ENCODE measurements around the gene RAB7A.

The RAB7A gene

GRCh38 chr3:128814060-128814459 lies 88.1 kb downstream of the RAB7A start:
- no peak overlapping the region for H2BK120ac ChIP-seq (ENCODE audit: low read depth, low read length)
- H3K9ac ChIP-seq (ENCODE audit: low read length): no peak overlapping the region
- no peak overlapping the region for H3K56ac ChIP-seq (ENCODE audit: low read length)
- no peak overlapping the region for H3K4ac ChIP-seq (ENCODE audit: low read depth, low read length)
- WGBS (ENCODE audit: extremely low coverage, insufficient coverage, low lambda C conversion rate): no CpG with 5 or more reads among the region's 5 CpGs
- no peak overlapping the region for H2BK15ac ChIP-seq (replicated peaks; ENCODE audit: low read depth)
- H3K79me1 ChIP-seq (ENCODE audit: low read length): no peaks in the 10 kb centered on the region
- H2BK5ac ChIP-seq (ENCODE audit: low read length): no peak overlapping the region
- no peak overlapping the region for H4K8ac ChIP-seq (ENCODE audit: low read depth, low read length)
- no peak overlapping the region for H4K5ac ChIP-seq (ENCODE audit: low read length)
- H3K27me3 ChIP-seq (ENCODE audit: insufficient read depth, low read length, poor library complexity): no peaks in the 10 kb centered on the region
- H3K79me2 ChIP-seq (ENCODE audit: control insufficient read depth, insufficient read depth, low read length): no peaks in the 10 kb centered on the region
- H3K4me1 ChIP-seq (ENCODE audit: control insufficient read depth, low read depth, low read length): no peaks in the 10 kb centered on the region
- H3K4me2 ChIP-seq (ENCODE audit: low read length): no peak overlapping the region
- H2AK5ac ChIP-seq (ENCODE audit: low read length): no peak overlapping the region
- H3K23ac ChIP-seq (ENCODE audit: low read length): no peak overlapping the region
- H3K36me3 ChIP-seq (ENCODE audit: control insufficient read depth, insufficient read depth, low read length): peaks cover 8% of the 10 kb centered on the region
- H3K18ac ChIP-seq (ENCODE audit: low read length): no peak overlapping the region
- DNase-seq: no peak
- no peak overlapping the region for H3K4me3 ChIP-seq (ENCODE audit: low read length)
- H3K27ac ChIP-seq (ENCODE audit: low read depth, low read length): no peak overlapping the region

- Histone ChIP-seq H4K5ac (ENCODE audit: low read length) (no peak overlapping the region), H3K79me2 (ENCODE audit: control insufficient read depth, insufficient read depth, low read length) (no peaks in the 10 kb centered on the region), H3K36me3 (ENCODE audit: control insufficient read depth, insufficient read depth, low read length) (peaks cover 6% of the 10 kb centered on the region), H3K18ac (ENCODE audit: low read length) (no peak overlapping the region), H3K9ac (ENCODE audit: low read length) (no peak overlapping the region), H2BK15ac (replicated peaks; ENCODE audit: low read depth) (no peak overlapping the region), H3K4me3 (ENCODE audit: low read length) (no peak overlapping the region), H3K4me2 (ENCODE audit: low read length) (no peak overlapping the region), H2BK120ac (ENCODE audit: low read depth, low read length) (no peak overlapping the region), H3K4me1 (ENCODE audit: control insufficient read depth, low read depth, low read length) (no peaks in the 10 kb centered on the region), H3K27me3 (ENCODE audit: insufficient read depth, low read length, poor library complexity) (no peaks in the 10 kb centered on the region), H2BK5ac (ENCODE audit: low read length) (no peak overlapping the region), H2AK5ac (ENCODE audit: low read length) (no peak overlapping the region), H3K56ac (ENCODE audit: low read length) (no peak overlapping the region), H3K23ac (ENCODE audit: low read length) (no peak overlapping the region), H3K79me1 (ENCODE audit: low read length) (no peaks in the 10 kb centered on the region), H3K27ac (ENCODE audit: low read depth, low read length) (no peak overlapping the region), H4K8ac (ENCODE audit: low read depth, low read length) (no peak overlapping the region), H3K4ac (ENCODE audit: low read depth, low read length) (no peak overlapping the region)
- DNase-seq: no peak
- no CpG with 5 or more reads among the region's 8 CpGs for WGBS (ENCODE audit: extremely low coverage, insufficient coverage, low lambda C conversion rate)
Observed at GRCh38 chr3:128814519-128815317, 88.7 kb downstream of the RAB7A start.

- Histone ChIP-seq H3K4me3 (ENCODE audit: low read length) (no peak overlapping the region), H3K36me3 (ENCODE audit: control insufficient read depth, insufficient read depth, low read length) (peaks cover 6% of the 10 kb centered on the region), H3K4me1 (ENCODE audit: control insufficient read depth, low read depth, low read length) (no peaks in the 10 kb centered on the region)
Observed at GRCh38 chr3:128815318-128816064, 89.5 kb downstream of the RAB7A start.

GRCh38 chr3:128818186-128818787 lies 92.3 kb downstream of the RAB7A start:
- H2BK5ac ChIP-seq (ENCODE audit: low read length): no peak overlapping the region
- H3K4me1 ChIP-seq (ENCODE audit: control insufficient read depth, low read depth, low read length): no peaks in the 10 kb centered on the region
- no peak overlapping the region for H3K9ac ChIP-seq (ENCODE audit: low read length)
- no peaks in the 10 kb centered on the region for H3K79me2 ChIP-seq (ENCODE audit: control insufficient read depth, insufficient read depth, low read length)
- no peak overlapping the region for H3K56ac ChIP-seq (ENCODE audit: low read length)
- H3K27me3 ChIP-seq (ENCODE audit: insufficient read depth, low read length, poor library complexity): no peaks in the 10 kb centered on the region
- H3K4ac ChIP-seq (ENCODE audit: low read depth, low read length): no peak overlapping the region
- no peak overlapping the region for H3K23ac ChIP-seq (ENCODE audit: low read length)
- no peak overlapping the region for H3K4me3 ChIP-seq (ENCODE audit: low read length)
- H3K27ac ChIP-seq (ENCODE audit: low read depth, low read length): no peak overlapping the region
- H4K5ac ChIP-seq (ENCODE audit: low read length): no peak overlapping the region
- no peak overlapping the region for H3K18ac ChIP-seq (ENCODE audit: low read length)
- H3K4me2 ChIP-seq (ENCODE audit: low read length): no peak overlapping the region
- DNase-seq: no peak
- H4K8ac ChIP-seq (ENCODE audit: low read depth, low read length): no peak overlapping the region
- no CpG with 5 or more reads among the region's 5 CpGs for WGBS (ENCODE audit: extremely low coverage, insufficient coverage, low lambda C conversion rate)
- peaks cover 2% of the 10 kb centered on the region for H3K36me3 ChIP-seq (ENCODE audit: control insufficient read depth, insufficient read depth, low read length)
- H2AK5ac ChIP-seq (ENCODE audit: low read length): no peak overlapping the region
- no peaks in the 10 kb centered on the region for H3K79me1 ChIP-seq (ENCODE audit: low read length)
- no peak overlapping the region for H2BK120ac ChIP-seq (ENCODE audit: low read depth, low read length)
- H2BK15ac ChIP-seq (replicated peaks; ENCODE audit: low read depth): no peak overlapping the region

More at GRCh38 chr3:128815318-128816064, 89.5 kb downstream of the RAB7A start:
- no peak overlapping the region for H3K9ac ChIP-seq (ENCODE audit: low read length)
- H3K79me2 ChIP-seq (ENCODE audit: control insufficient read depth, insufficient read depth, low read length): no peaks in the 10 kb centered on the region
- no peak overlapping the region for H3K27ac ChIP-seq (ENCODE audit: low read depth, low read length)
- H3K18ac ChIP-seq (ENCODE audit: low read length): no peak overlapping the region
- no peak overlapping the region for H3K4me2 ChIP-seq (ENCODE audit: low read length)
- H4K5ac ChIP-seq (ENCODE audit: low read length): no peak overlapping the region
- no peak overlapping the region for H2BK120ac ChIP-seq (ENCODE audit: low read depth, low read length)
- no peaks in the 10 kb centered on the region for H3K79me1 ChIP-seq (ENCODE audit: low read length)
- no peak overlapping the region for H4K8ac ChIP-seq (ENCODE audit: low read depth, low read length)
- no peak overlapping the region for H3K56ac ChIP-seq (ENCODE audit: low read length)
- no peak overlapping the region for H2AK5ac ChIP-seq (ENCODE audit: low read length)
- H3K27me3 ChIP-seq (ENCODE audit: insufficient read depth, low read length, poor library complexity): no peaks in the 10 kb centered on the region
- no peak overlapping the region for H3K23ac ChIP-seq (ENCODE audit: low read length)
- no peak for DNase-seq
- H3K4ac ChIP-seq (ENCODE audit: low read depth, low read length): no peak overlapping the region
- no peak overlapping the region for H2BK5ac ChIP-seq (ENCODE audit: low read length)
- WGBS (ENCODE audit: extremely low coverage, insufficient coverage, low lambda C conversion rate): no CpG with 5 or more reads among the region's 3 CpGs
- no peak overlapping the region for H2BK15ac ChIP-seq (replicated peaks; ENCODE audit: low read depth)

GRCh38 chr3:128820252-128820839 lies 94.4 kb downstream of the RAB7A start:
- H2BK15ac ChIP-seq (replicated peaks; ENCODE audit: low read depth): no peak overlapping the region
- H4K8ac ChIP-seq (ENCODE audit: low read depth, low read length): no peak overlapping the region
- no peak for DNase-seq
- no peak overlapping the region for H3K4ac ChIP-seq (ENCODE audit: low read depth, low read length)
- H3K4me3 ChIP-seq (ENCODE audit: low read length): no peak overlapping the region
- H3K18ac ChIP-seq (ENCODE audit: low read length): no peak overlapping the region
- no CpG with 5 or more reads among the region's 7 CpGs for WGBS (ENCODE audit: extremely low coverage, insufficient coverage, low lambda C conversion rate)
- H3K36me3 ChIP-seq (ENCODE audit: control insufficient read depth, insufficient read depth, low read length): peaks cover 2% of the 10 kb centered on the region
- H3K27me3 ChIP-seq (ENCODE audit: insufficient read depth, low read length, poor library complexity): no peaks in the 10 kb centered on the region
- H2BK5ac ChIP-seq (ENCODE audit: low read length): no peak overlapping the region
- H3K79me2 ChIP-seq (ENCODE audit: control insufficient read depth, insufficient read depth, low read length): no peaks in the 10 kb centered on the region
- no peaks in the 10 kb centered on the region for H3K4me1 ChIP-seq (ENCODE audit: control insufficient read depth, low read depth, low read length)
- no peak overlapping the region for H2AK5ac ChIP-seq (ENCODE audit: low read length)
- no peak overlapping the region for H3K9ac ChIP-seq (ENCODE audit: low read length)
- no peaks in the 10 kb centered on the region for H3K79me1 ChIP-seq (ENCODE audit: low read length)
- no peak overlapping the region for H3K27ac ChIP-seq (ENCODE audit: low read depth, low read length)
- H3K4me2 ChIP-seq (ENCODE audit: low read length): no peak overlapping the region
- H3K23ac ChIP-seq (ENCODE audit: low read length): no peak overlapping the region
- H3K56ac ChIP-seq (ENCODE audit: low read length): no peak overlapping the region
- H4K5ac ChIP-seq (ENCODE audit: low read length): no peak overlapping the region
- H2BK120ac ChIP-seq (ENCODE audit: low read depth, low read length): no peak overlapping the region
